ENCODE measurements around the gene PTPRK. TPM values are rescaled to one million over a fixed set of nuclear protein-coding genes. Genes with fewer than 3 reads are reported as not detected.

PTPRK gene
- total and polyA plus RNA-seq, 2 donors (not counting 1 experiment from before 2014, with no cell fraction given), result 19.4 to 75.5 TPM

DNA sequence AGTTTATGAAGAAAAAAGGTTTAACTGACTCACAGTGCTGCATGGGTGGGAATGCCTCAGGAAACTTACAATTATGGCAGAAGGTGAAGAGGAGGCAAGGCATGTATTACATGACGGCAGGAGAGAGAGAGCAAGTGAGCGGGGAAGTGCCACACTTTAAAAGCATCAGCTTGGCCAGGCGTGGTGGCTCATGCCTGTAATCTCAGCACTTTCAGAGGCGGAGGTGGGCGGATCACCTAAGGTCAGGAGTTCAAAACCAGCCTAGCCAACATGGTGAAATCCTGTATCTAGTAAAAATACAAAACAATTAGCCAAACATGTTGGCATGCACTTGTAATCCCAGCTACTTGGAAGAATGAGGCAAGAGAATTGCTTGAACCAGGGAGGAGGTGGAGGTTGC is 406.2 kb downstream of the PTPRK start:
- no peaks in the 10 kb centered on the region for H3K79me2 ChIP-seq (ENCODE audit: control insufficient read depth, insufficient read depth, low read length)
- no peak overlapping the region for H3K4me2 ChIP-seq (ENCODE audit: extremely low read depth, insufficient read depth, low read length)
- H3K36me3 ChIP-seq (ENCODE audit: control insufficient read depth, insufficient read depth, low read length), result no peaks in the 10 kb centered on the region
- no peak overlapping the region for H3K9ac ChIP-seq (ENCODE audit: insufficient read depth, low read length)
- H3K27ac ChIP-seq (ENCODE audit: insufficient read depth, low read length), result no peak overlapping the region
- no peaks in the 10 kb centered on the region for H4K20me1 ChIP-seq (ENCODE audit: control insufficient read depth, extremely low read depth, insufficient read depth, low read length)
- H3K4me3 ChIP-seq (replicated peaks in 1 of 4; ENCODE audit: control extremely low read depth in 1 of 4, insufficient read depth in 1 of 4, low read depth in 3 of 4, low read length in 4 of 4), result no peak overlapping the region
- DNase-seq (ENCODE audit: low read depth in 2 of 2), result no peak
- no peaks in the 10 kb centered on the region for H3K9me3 ChIP-seq (ENCODE audit: control insufficient read depth, insufficient read depth, low read depth, low read length)
- no peak for TF ChIP-seq EZH2 (IDR thresholded peaks at IDR 0.05; ENCODE audit: low read length, missing control alignments)
- TF ChIP-seq, protein P1, sequence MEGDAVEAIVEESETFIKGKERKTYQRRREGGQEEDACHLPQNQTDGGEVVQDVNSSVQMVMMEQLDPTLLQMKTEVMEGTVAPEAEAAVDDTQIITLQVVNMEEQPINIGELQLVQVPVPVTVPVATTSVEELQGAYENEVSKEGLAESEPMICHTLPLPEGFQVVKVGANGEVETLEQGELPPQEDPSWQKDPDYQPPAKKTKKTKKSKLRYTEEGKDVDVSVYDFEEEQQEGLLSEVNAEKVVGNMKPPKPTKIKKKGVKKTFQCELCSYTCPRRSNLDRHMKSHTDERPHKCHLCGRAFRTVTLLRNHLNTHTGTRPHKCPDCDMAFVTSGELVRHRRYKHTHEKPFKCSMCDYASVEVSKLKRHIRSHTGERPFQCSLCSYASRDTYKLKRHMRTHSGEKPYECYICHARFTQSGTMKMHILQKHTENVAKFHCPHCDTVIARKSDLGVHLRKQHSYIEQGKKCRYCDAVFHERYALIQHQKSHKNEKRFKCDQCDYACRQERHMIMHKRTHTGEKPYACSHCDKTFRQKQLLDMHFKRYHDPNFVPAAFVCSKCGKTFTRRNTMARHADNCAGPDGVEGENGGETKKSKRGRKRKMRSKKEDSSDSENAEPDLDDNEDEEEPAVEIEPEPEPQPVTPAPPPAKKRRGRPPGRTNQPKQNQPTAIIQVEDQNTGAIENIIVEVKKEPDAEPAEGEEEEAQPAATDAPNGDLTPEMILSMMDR (conservative IDR thresholded peaks at IDR 0.05 in 1 of 2, IDR thresholded peaks at IDR 0.05 in 1 of 2; ENCODE audit: low read depth in 1 of 2, low read length in 2 of 2), result no peak
- H3K4me1 ChIP-seq (ENCODE audit: control insufficient read depth, extremely low read depth, insufficient read depth, low read length), result no peaks in the 10 kb centered on the region
- H3K27me3 ChIP-seq (ENCODE audit: control insufficient read depth, insufficient read depth, low read length), result no peaks in the 10 kb centered on the region
- H2AFZ ChIP-seq (ENCODE audit: low read length), result no peak overlapping the region

DNA sequence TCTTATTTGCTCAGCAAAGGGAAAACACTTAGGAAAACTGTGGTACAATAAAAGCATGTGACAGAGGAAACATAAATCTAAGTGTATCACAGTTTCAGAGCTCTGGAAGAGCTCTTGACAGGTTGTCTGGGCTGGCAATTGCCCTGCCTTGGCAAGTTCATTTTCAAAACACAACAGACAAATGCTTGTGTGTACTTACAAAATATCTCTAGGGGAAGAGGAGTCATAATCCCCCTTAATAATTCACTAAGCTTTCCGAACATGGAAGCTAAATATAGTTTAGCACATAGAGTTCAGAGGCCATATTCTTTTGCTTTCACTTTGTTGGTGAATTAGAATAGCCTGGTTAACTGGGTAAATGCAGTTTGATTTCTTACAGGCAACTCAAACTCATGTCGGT is 407.9 kb downstream of the PTPRK start:
- Histone ChIP-seq H3K36me3 (ENCODE audit: control insufficient read depth, insufficient read depth, low read length) (no peaks in the 10 kb centered on the region), H2AFZ (ENCODE audit: low read length) (peak overlapping the region; percentile 70), H3K4me2 (ENCODE audit: extremely low read depth, insufficient read depth, low read length) (peak overlapping the region; percentile 64), H3K4me1 (ENCODE audit: control insufficient read depth, extremely low read depth, insufficient read depth, low read length) (no peaks in the 10 kb centered on the region), H3K9me3 (ENCODE audit: control insufficient read depth, insufficient read depth, low read depth, low read length) (no peaks in the 10 kb centered on the region), H3K27ac (ENCODE audit: insufficient read depth, low read length) (peak overlapping the region; percentile 6), H3K4me3 (replicated peaks in 1 of 4; ENCODE audit: control extremely low read depth in 1 of 4, insufficient read depth in 1 of 4, low read depth in 3 of 4, low read length in 4 of 4) (peak overlapping the region; percentile 11 to 64 (median 31)), H3K27me3 (ENCODE audit: control insufficient read depth, insufficient read depth, low read length) (no peaks in the 10 kb centered on the region), H4K20me1 (ENCODE audit: control insufficient read depth, extremely low read depth, insufficient read depth, low read length) (no peaks in the 10 kb centered on the region), H3K79me2 (ENCODE audit: control insufficient read depth, insufficient read depth, low read length) (no peaks in the 10 kb centered on the region), H3K9ac (ENCODE audit: insufficient read depth, low read length) (peak overlapping the region; percentile 5)
- DNase-seq (ENCODE audit: low read depth in 2 of 2), result peak in 1 of 2 donors; percentile 44
- TF ChIP-seq, protein P1 (conservative IDR thresholded peaks at IDR 0.05 in 1 of 2, IDR thresholded peaks at IDR 0.05 in 1 of 2; ENCODE audit: low read depth in 1 of 2, low read length in 2 of 2), result no peak
- no peak for TF ChIP-seq EZH2 (IDR thresholded peaks at IDR 0.05; ENCODE audit: low read length, missing control alignments)

DNA sequence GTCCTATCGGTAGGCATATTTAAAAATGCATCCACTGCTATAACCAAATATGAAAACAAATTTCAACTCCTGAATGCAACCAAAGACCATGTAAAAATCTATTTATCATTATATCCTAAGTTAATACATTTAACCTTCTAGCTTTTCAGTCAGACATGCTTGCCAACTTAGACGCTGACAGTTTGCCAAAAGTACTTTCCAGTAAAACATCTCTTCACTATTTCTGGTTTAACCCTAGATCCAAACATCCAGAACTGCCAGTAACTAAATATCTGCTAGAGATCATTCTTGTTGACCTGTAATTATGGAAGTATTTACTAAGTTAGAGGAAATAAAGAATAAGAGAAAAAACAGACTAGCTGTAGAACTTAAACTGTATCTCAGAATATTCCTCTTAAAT is 409.3 kb downstream of the PTPRK start:
- no peaks in the 10 kb centered on the region for H3K9me3 ChIP-seq (ENCODE audit: control insufficient read depth, insufficient read depth, low read depth, low read length)
- H3K79me2 ChIP-seq (ENCODE audit: control insufficient read depth, insufficient read depth, low read length), result no peaks in the 10 kb centered on the region
- H2AFZ ChIP-seq (ENCODE audit: low read length), result no peak overlapping the region
- no peaks in the 10 kb centered on the region for H3K4me1 ChIP-seq (ENCODE audit: control insufficient read depth, extremely low read depth, insufficient read depth, low read length)
- peak; percentile 35 to 47 for DNase-seq (ENCODE audit: low read depth in 2 of 2)
- H3K4me3 ChIP-seq (replicated peaks in 1 of 4; ENCODE audit: control extremely low read depth in 1 of 4, insufficient read depth in 1 of 4, low read depth in 3 of 4, low read length in 4 of 4), result no peak overlapping the region
- H3K27ac ChIP-seq (ENCODE audit: insufficient read depth, low read length), result no peak overlapping the region
- no peaks in the 10 kb centered on the region for H4K20me1 ChIP-seq (ENCODE audit: control insufficient read depth, extremely low read depth, insufficient read depth, low read length)
- no peak overlapping the region for H3K9ac ChIP-seq (ENCODE audit: insufficient read depth, low read length)
- no peak overlapping the region for H3K4me2 ChIP-seq (ENCODE audit: extremely low read depth, insufficient read depth, low read length)
- no peaks in the 10 kb centered on the region for H3K27me3 ChIP-seq (ENCODE audit: control insufficient read depth, insufficient read depth, low read length)
- no peaks in the 10 kb centered on the region for H3K36me3 ChIP-seq (ENCODE audit: control insufficient read depth, insufficient read depth, low read length)
- TF ChIP-seq, protein P1 (conservative IDR thresholded peaks at IDR 0.05 in 1 of 2, IDR thresholded peaks at IDR 0.05 in 1 of 2; ENCODE audit: low read depth in 1 of 2, low read length in 2 of 2), result no peak
- TF ChIP-seq EZH2 (IDR thresholded peaks at IDR 0.05; ENCODE audit: low read length, missing control alignments), result no peak

All from fibroblast of lung (primary cell).